GM23338 (cell line): ENCODE measurements around the gene RRBP1. TPM values are rescaled to one million over a fixed set of nuclear protein-coding genes. Genes with fewer than 3 reads are reported as not detected.

ENCODE experiments used
- ATAC-seq: fragments of 200-7000 bp; cut with Tn5 transposase; 3 replicates; pipeline ENCODE4 v1.9.1; 2020
- DNase-seq: peaks from one replicate; pipeline ENCODE4 v3.0.0-alpha.2; 2015; ENCODE audit warnings: low spot score
- H2AFZ ChIP-seq: fragments of 200-600 bp; sonication (generic); 2 replicates; pipeline ENCODE4 v1.8.0; 2016; ENCODE audit warnings: antibody characterized with exemption, mild to moderate bottlenecking, moderate library complexity
- H3F3A ChIP-seq: fragments of 200-600 bp; sonication (generic); replicated peaks from 2 replicates; pipeline ENCODE4 v1.8.0; 2017; ENCODE audit warnings: antibody characterized with exemption, mixed run types, low read depth
- H3K27ac ChIP-seq: fragments of 200-600 bp; sonication (generic); 2 replicates; pipeline ENCODE4 v1.6.1; 2016; ENCODE audit warnings: low read depth
- H3K27me3 ChIP-seq: fragments of 200-600 bp; sonication (generic); 2 replicates; pipeline ENCODE4 v1.8.0; 2016; ENCODE audit warnings: mild to moderate bottlenecking, mixed run types, moderate library complexity; ENCODE audit not compliant: insufficient read depth
- H3K36me3 ChIP-seq: fragments of 200-600 bp; sonication (generic); 2 replicates; pipeline ENCODE4 v1.8.0; 2016; ENCODE audit warnings: mild to moderate bottlenecking; ENCODE audit not compliant: insufficient read depth
- H3K4me1 ChIP-seq: fragments of 200-600 bp; sonication (generic); 2 replicates; pipeline ENCODE4 v1.8.0; 2016; ENCODE audit warnings: mild to moderate bottlenecking, moderate library complexity; ENCODE audit not compliant: insufficient read depth
- H3K4me2 ChIP-seq: fragments of 200-600 bp; sonication (generic); 2 replicates; pipeline ENCODE4 v1.7.1; 2017; ENCODE audit warnings: mixed run types
- H3K4me3 ChIP-seq: fragments of 200-600 bp; sonication (generic); 2 replicates; pipeline ENCODE4 v1.6.1; 2016; ENCODE audit warnings: mixed run types
- H3K79me2 ChIP-seq: fragments of 200-600 bp; sonication (generic); replicated peaks from 2 replicates; pipeline ENCODE4 v1.8.0; 2017; ENCODE audit warnings: mild to moderate bottlenecking; ENCODE audit not compliant: insufficient read depth
- H3K9me2 ChIP-seq: fragments of 200-600 bp; sonication (generic); 2 replicates; pipeline ENCODE4 v1.8.0; 2017; ENCODE audit not compliant: insufficient read depth
- H4K20me1 ChIP-seq: fragments of 200-600 bp; sonication (generic); replicated peaks from 2 replicates; pipeline ENCODE4 v1.8.0; 2017; ENCODE audit warnings: mild to moderate bottlenecking; ENCODE audit not compliant: insufficient read depth
- H3K27ac Mint-ChIP-seq: 2 replicates; pipeline ENCODE4 v1.8.0; 2020; ENCODE audit warnings: inconsistent platforms, mild to moderate bottlenecking, moderate library complexity, mixed read lengths
- H3K27me3 Mint-ChIP-seq: 3 replicates; pipeline ENCODE4 v1.8.0; 2022; ENCODE audit warnings: low read depth, mild to moderate bottlenecking, moderate library complexity, mixed read lengths, inconsistent platforms; ENCODE audit not compliant: insufficient read depth, poor library complexity
- H3K36me3 Mint-ChIP-seq: 3 replicates; pipeline ENCODE4 v1.8.0; 2021; ENCODE audit warnings: low read depth, mild to moderate bottlenecking, inconsistent platforms, moderate library complexity, mixed read lengths
- H3K4me1 Mint-ChIP-seq: 3 replicates; pipeline ENCODE4 v1.8.0; 2020; ENCODE audit warnings: mild to moderate bottlenecking, inconsistent platforms, mixed read lengths
- H3K4me3 Mint-ChIP-seq: 3 replicates; pipeline ENCODE4 v1.8.0; 2021; ENCODE audit warnings: moderate library complexity, mild to moderate bottlenecking, inconsistent platforms, mixed read lengths
- H3K9me3 Mint-ChIP-seq: 3 replicates; pipeline ENCODE4 v1.8.0; 2020; ENCODE audit warnings: moderate library complexity, mild to moderate bottlenecking, inconsistent platforms, mixed read lengths
- EZH2phosphoT487 ChIP-seq: fragments of 200-600 bp; sonication (generic); IDR thresholded peaks from one replicate; pipeline ENCODE4 v1.8.1; 2018; ENCODE audit warnings: antibody characterized with exemption; ENCODE audit not compliant: unreplicated experiment
- NANOG ChIP-seq: IDR thresholded peaks from 2 replicates; pipeline ENCODE4 v1.6.1; 2016; ENCODE audit warnings: antibody characterized with exemption, borderline replicate concordance
- POLR2AphosphoS5 ChIP-seq: IDR thresholded peaks from 2 replicates; pipeline ENCODE4 v1.6.1; 2016; ENCODE audit warnings: antibody characterized with exemption, low read depth
- REST ChIP-seq: IDR thresholded peaks from one replicate; pipeline ENCODE4 v1.6.1; 2018; ENCODE audit warnings: antibody characterized with exemption; ENCODE audit not compliant: unreplicated experiment
- STAT1 ChIP-seq: IDR thresholded peaks from one replicate; pipeline ENCODE4 v1.6.1; 2016; ENCODE audit warnings: antibody characterized with exemption; ENCODE audit not compliant: unreplicated experiment
- ZNF331 ChIP-seq: fragments of 250-450 bp; sonication (Bioruptor Pico); IDR thresholded peaks from 2 replicates; pipeline ENCODE4 v1.5.0; 2020; ENCODE audit warnings: low read depth, mild to moderate bottlenecking, moderate library complexity
- ZNF462 ChIP-seq: fragments of 250-450 bp; sonication (Bioruptor Pico); IDR thresholded peaks from 2 replicates; pipeline ENCODE4 v1.5.0; 2020; ENCODE audit warnings: mild to moderate bottlenecking, moderate library complexity
- polyA plus RNA-seq: library from polyadenylated mRNA; unstranded; fragments of >200 nt; fragmentation: Nextera tagmentation; extraction: Ambion mirVana; gene quantifications from 2 replicates; pipeline ENCODE4 v1.2.1, GENCODE V29; 2016
- total RNA-seq: library from RNA; depleted of rRNA; stranded (reverse); fragments of >200 nt; shearing (Covaris generic); gene quantifications from 2 replicates; pipeline ENCODE4 v1.2.3, GENCODE V29; 2014

The RRBP1 gene
- total and polyA plus RNA-seq, 2 experiments from 2014 or later: 105 to 113 TPM

- no peak overlapping the region for H3K27ac ChIP-seq
- Mint-ChIP-seq H3K4me1 (peaks cover 11% of the 10 kb centered on the region; the same call in 2 of the 3 replicates), H3K9me3 (no peaks in the 10 kb centered on the region; the same call in 2 of the 3 replicates), H3K27ac (no peak overlapping the region), H3K4me3 (no peak overlapping the region), H3K27me3 (peaks cover 14% of the 10 kb centered on the region), H3K36me3 (peaks cover 59% of the 10 kb centered on the region)
- H3F3A ChIP-seq: no peaks in the 10 kb centered on the region
- H3K4me2 ChIP-seq: no peak overlapping the region
- H3K9me2 ChIP-seq: no peaks in the 10 kb centered on the region
- DNase-seq (no peak), ATAC-seq (no peak)
- no peak for TF ChIP-seq ZNF462 (CRISPR knock-in tag)
- TF ChIP-seq REST: no peak
- TF ChIP-seq NANOG: no peak
- no peak for TF ChIP-seq STAT1
- TF ChIP-seq EZH2phosphoT487: no peak
- no peak for TF ChIP-seq ZNF331 (CRISPR knock-in tag)
- no peak for TF ChIP-seq POLR2AphosphoS5
- H4K20me1 ChIP-seq: no peaks in the 10 kb centered on the region
- 0 out of 2 replicates have a peak, but pooled peaks cover 5% of the 10 kb centered on the region for H3K79me2 ChIP-seq
- H3K4me3 ChIP-seq: no peak overlapping the region
- no peaks in the 10 kb centered on the region for H3K27me3 ChIP-seq
- no peak overlapping the region for H2AFZ ChIP-seq
- H3K36me3 ChIP-seq: peaks cover 8% of the 10 kb centered on the region; the same call in 1 of the 2 replicates
- H3K4me1 ChIP-seq: no peaks in the 10 kb centered on the region
Measured at GRCh38 chr20:17634661-17635331, 47.2 kb downstream of the RRBP1 start.
